GM10266 (cell line): ENCODE measurements around the gene BTN2A1.

ENCODE experiments used
- DNase-seq: peaks from one replicate; pipeline ENCODE4 v3.0.0; 2012; ENCODE audit errors: extremely low spot score
- CTCF ChIP-seq: IDR thresholded peaks from 2 replicates; pipeline ENCODE4 v1.5.1; 2012; ENCODE audit warnings: mild to moderate bottlenecking, low read depth; ENCODE audit not compliant: control insufficient read depth, insufficient read depth; ENCODE audit errors: missing control alignments

BTN2A1 gene

GRCh38 chr6:26486358-26486757 lies 28.6 kb downstream of the BTN2A1 start:
- TF ChIP-seq CTCF: no peak
- no peak for DNase-seq

GRCh38 chr6:26487466-26487865 lies 29.7 kb downstream of the BTN2A1 start:
- no peak for TF ChIP-seq CTCF

GRCh38 chr6:26489996-26490964 lies 32.5 kb downstream of the BTN2A1 start:
- no peak for TF ChIP-seq CTCF
- no peak for DNase-seq

More at GRCh38 chr6:26487466-26487865, 29.7 kb downstream of the BTN2A1 start:
- no peak for DNase-seq

- TF ChIP-seq CTCF: no peak
- DNase-seq: no peak
These were observed 33.8 kb downstream of the BTN2A1 start for GRCh38 chr6:26491604-26492003.

- peak; percentile 27 for TF ChIP-seq CTCF
- peak; percentile 26 for DNase-seq
These were observed 35.5 kb downstream of the BTN2A1 start for GRCh38 chr6:26493258-26493657.

GRCh38 chr6:26494117-26494516 lies 36.4 kb downstream of the BTN2A1 start:
- TF ChIP-seq CTCF: no peak
- no peak for DNase-seq

- no peak for DNase-seq
- TF ChIP-seq CTCF: no peak
These were observed 37.5 kb downstream of the BTN2A1 start for GRCh38 chr6:26495281-26495680.
